ENCODE data around the gene SNX14. TPM values are rescaled to one million over a fixed set of nuclear protein-coding genes. Genes with fewer than 3 reads are reported as not detected.

SNX14 gene
- total RNA-seq, 4 donors from 2014 or later = 27.3 to 134 (median 116) TPM

DNA sequence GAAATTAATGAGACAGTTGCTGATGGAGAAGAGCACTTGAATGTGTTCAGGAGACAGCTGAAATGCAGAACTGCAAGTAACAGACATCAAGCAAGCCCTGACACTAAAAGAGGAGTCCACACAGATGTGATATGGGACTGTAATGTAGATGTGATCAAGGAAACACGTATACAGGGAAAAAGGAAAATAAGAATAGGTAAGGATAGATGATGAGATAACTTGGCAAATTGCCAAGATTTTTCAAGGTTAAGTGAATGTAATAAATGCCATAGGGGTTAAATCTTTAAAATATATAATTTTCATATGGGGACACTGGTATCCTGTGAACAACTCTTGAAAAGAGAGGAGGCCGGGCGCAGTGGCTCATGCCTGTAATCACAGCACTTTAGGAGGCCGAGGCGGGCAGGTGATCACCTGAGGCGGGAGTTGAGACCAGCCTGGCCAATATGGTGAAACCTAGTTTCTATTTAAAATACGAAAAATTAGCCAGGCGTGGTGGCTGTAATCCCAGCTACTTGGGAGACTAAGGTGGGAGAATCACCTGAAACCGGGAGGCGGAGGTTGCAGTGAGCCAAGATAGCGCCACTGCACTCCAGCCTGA, 7.2 kb upstream of the SNX14 start:
- TF ChIP-seq EP300 (IDR thresholded peaks at IDR 0.05; ENCODE audit: low read depth) (no peak), POLR2A (IDR thresholded peaks at IDR 0.05) (no peak), POLR2AphosphoS5 (IDR thresholded peaks at IDR 0.05) (no peak)
- TF ChIP-seq, protein P1, sequence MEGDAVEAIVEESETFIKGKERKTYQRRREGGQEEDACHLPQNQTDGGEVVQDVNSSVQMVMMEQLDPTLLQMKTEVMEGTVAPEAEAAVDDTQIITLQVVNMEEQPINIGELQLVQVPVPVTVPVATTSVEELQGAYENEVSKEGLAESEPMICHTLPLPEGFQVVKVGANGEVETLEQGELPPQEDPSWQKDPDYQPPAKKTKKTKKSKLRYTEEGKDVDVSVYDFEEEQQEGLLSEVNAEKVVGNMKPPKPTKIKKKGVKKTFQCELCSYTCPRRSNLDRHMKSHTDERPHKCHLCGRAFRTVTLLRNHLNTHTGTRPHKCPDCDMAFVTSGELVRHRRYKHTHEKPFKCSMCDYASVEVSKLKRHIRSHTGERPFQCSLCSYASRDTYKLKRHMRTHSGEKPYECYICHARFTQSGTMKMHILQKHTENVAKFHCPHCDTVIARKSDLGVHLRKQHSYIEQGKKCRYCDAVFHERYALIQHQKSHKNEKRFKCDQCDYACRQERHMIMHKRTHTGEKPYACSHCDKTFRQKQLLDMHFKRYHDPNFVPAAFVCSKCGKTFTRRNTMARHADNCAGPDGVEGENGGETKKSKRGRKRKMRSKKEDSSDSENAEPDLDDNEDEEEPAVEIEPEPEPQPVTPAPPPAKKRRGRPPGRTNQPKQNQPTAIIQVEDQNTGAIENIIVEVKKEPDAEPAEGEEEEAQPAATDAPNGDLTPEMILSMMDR (IDR thresholded peaks at IDR 0.05) = no peak
- Histone ChIP-seq H3K36me3 (no peaks in the 10 kb centered on the region), H3K4me1 (peaks cover 0 to 2% (median 0%) of the 10 kb centered on the region in 4 donors), H3K4me3 (no peak overlapping the region), H3K9me3 (no peaks in the 10 kb centered on the region), H3K27me3 (no peaks in the 10 kb centered on the region), H3K27ac (no peak overlapping the region)
- intact Hi-C loops (cut with DNase I; ENCODE audit: low total_unique reads) = no loop called here
- no peak for DNase-seq
- 89% methylated on average over 5 to 11 of the region's 11 CpGs for WGBS, 2 donors (ENCODE audit: low coverage in 1 of 2)
- in situ Hi-C loops (cut with MboI; ENCODE audit: low pct_ligation_motif_present in 1 of 4, low pct_unique_long_range_greater_than_20kb in 1 of 4, low sequenced_read_pairs in 3 of 4) = no loop called here

DNA sequence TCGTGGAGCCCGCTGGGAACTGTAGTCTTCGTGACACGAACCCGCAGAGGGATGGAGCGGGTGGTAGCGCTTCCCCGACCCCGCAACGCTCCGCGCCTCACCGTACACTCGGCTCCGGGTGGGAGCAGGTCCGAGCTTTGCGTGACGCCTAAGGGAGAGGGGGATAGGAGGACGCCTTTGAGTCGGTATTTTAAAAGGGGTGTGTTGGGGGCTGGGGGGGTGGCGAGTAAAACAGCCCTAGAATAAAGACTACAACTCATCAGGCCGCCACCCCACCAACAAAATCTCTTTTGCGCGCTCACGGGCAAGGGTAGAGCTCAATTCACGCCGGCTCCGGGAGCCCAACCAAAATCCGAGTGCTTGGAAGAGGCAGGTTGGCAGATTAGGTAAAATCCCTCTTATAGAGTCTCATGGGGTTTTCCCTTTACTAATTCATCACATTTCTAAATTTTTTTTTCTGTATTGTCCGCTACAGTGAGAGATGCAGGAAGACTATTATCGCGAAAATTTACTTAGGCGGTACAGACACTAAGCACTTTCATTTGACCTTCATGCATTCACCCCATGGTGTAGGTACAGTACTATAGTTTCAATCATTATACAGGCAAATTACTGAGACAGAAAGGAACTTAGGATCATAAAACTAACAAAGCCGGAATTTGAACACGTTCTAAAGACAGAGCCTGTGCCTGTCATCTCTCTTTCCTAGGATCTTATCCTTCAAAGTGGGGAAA, 706 bp upstream of the SNX14 start:
- Histone ChIP-seq H3K36me3 (no peaks in the 10 kb centered on the region), H3K27ac (peak overlapping the region; percentile 94 to 99 (median 99)), H3K27me3 (no peaks in the 10 kb centered on the region), H3K4me1 (peaks cover 12 to 36% (median 18%) of the 10 kb centered on the region in 4 donors), H3K4me3 (peak overlapping the region; percentile 67 to 91 (median 70)), H3K9me3 (no peaks in the 10 kb centered on the region)
- 0 to 5% methylated on average over 7 to 33 of the region's 35 CpGs for WGBS, 2 donors (ENCODE audit: low coverage in 1 of 2)
- no peak for TF ChIP-seq EP300 (IDR thresholded peaks at IDR 0.05; ENCODE audit: low read depth)
- no peak for TF ChIP-seq POLR2A (IDR thresholded peaks at IDR 0.05)
- TF ChIP-seq POLR2AphosphoS5 (IDR thresholded peaks at IDR 0.05) = no peak
- TF ChIP-seq, protein P1 (IDR thresholded peaks at IDR 0.05) = no peak
- in situ Hi-C loops (cut with MboI; ENCODE audit: low pct_ligation_motif_present in 1 of 4, low pct_unique_long_range_greater_than_20kb in 1 of 4, low sequenced_read_pairs in 3 of 4) = loop anchor here in 1 of 4 donors (5.0 kb wide), 1 partner anchor 83 kb away; no protein-coding TSS in a partner anchor
- no peak for DNase-seq
- intact Hi-C loops (cut with DNase I; ENCODE audit: low total_unique reads) = loop anchor here (10.0 kb wide), 1 partner anchor 80 kb away; no protein-coding TSS in a partner anchor

DNA sequence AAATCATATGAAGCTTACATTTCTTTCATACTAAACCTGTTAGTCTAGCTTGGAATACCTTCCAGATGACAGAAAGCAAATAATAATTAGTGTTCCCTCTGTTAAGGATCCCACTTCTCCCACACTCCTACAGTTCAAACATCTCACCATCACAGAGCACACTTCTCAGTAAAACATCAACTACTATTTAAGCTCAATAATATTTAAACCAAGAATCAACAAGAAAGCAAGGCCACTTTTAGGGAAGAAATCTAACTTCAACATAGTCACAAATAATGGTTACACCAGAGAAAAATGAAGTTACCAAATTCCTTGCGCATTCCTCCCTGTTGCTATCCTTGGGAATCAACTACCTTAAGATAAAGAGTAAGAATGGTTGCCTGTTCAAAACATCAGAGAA, 1.6 kb downstream of the SNX14 start:
- Histone ChIP-seq H3K27me3 (no peaks in the 10 kb centered on the region), H3K9me3 (no peaks in the 10 kb centered on the region), H3K27ac (no peak overlapping the region), H3K4me3 (peak overlapping the region in 1 of 4 donors; percentile 91), H3K4me1 (peaks cover 12 to 36% (median 18%) of the 10 kb centered on the region in 4 donors), H3K36me3 (no peaks in the 10 kb centered on the region)
- 97 to 100% methylated on average over 1 of the region's 1 CpG for WGBS, 2 donors (ENCODE audit: low coverage in 1 of 2)
- no peak for DNase-seq
- intact Hi-C loops (cut with DNase I; ENCODE audit: low total_unique reads) (loop anchor here (10.0 kb wide), 1 partner anchor 83 kb away; no protein-coding TSS in a partner anchor), in situ Hi-C loops (cut with MboI; ENCODE audit: low pct_ligation_motif_present in 1 of 4, low pct_unique_long_range_greater_than_20kb in 1 of 4, low sequenced_read_pairs in 3 of 4) (loop anchor here in 1 of 4 donors (5.0 kb wide), 1 partner anchor 85 kb away; no protein-coding TSS in a partner anchor)
- TF ChIP-seq POLR2A (IDR thresholded peaks at IDR 0.05) (no peak), EP300 (IDR thresholded peaks at IDR 0.05; ENCODE audit: low read depth) (no peak), POLR2AphosphoS5 (IDR thresholded peaks at IDR 0.05) (no peak)
- TF ChIP-seq, protein P1 (IDR thresholded peaks at IDR 0.05) = no peak

DNA sequence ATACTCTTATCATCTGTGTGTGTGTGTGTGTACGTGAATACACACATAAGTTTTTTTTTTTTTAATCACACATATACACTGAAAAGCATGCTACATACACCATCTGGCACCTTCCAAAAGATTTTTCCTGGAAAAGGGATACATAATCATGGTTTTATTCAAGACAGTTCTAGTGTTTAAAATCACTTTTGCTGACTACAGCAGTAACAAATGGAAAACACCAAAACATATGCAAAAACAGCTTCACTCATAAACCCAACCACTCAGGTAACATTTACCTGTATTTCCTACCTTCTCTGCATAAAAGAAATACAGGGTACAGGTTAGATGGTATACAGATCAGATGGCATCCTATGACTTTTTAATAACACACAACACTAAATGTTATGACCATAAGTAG, 2.5 kb downstream of the SNX14 start:
- Histone ChIP-seq H3K4me1 (peaks cover 12 to 36% (median 18%) of the 10 kb centered on the region in 4 donors), H3K27me3 (no peaks in the 10 kb centered on the region), H3K9me3 (no peaks in the 10 kb centered on the region), H3K36me3 (no peaks in the 10 kb centered on the region), H3K27ac (no peak overlapping the region), H3K4me3 (no peak overlapping the region)
- WGBS, 2 donors (ENCODE audit: low coverage in 1 of 2) = 92% methylated on average over 1 of the region's 1 CpG
- in situ Hi-C loops (cut with MboI; ENCODE audit: low pct_ligation_motif_present in 1 of 4, low pct_unique_long_range_greater_than_20kb in 1 of 4, low sequenced_read_pairs in 3 of 4) (loop anchor here in 1 of 4 donors (5.0 kb wide), 1 partner anchor 86 kb away; no protein-coding TSS in a partner anchor), intact Hi-C loops (cut with DNase I; ENCODE audit: low total_unique reads) (loop anchor here (10.0 kb wide), 1 partner anchor 84 kb away; no protein-coding TSS in a partner anchor)
- no peak for DNase-seq
- TF ChIP-seq POLR2AphosphoS5 (IDR thresholded peaks at IDR 0.05) = no peak
